Stimulated activated CD8-positive, alpha-beta memory T cell treated with anti-CD3 and anti-CD28 coated beads, Interleukin-12 subunit alpha, Interleukin-12 subunit beta, amount 100 ng/mL, for 1 hour (primary cell): ENCODE data around the gene SLC16A10.
"Not testable (repeated sequence)": the region's sequence is repeated elsewhere in the genome, so short reads cannot be mapped to it uniquely, and the experiment has no call there.

Experiments used
- DNase-seq: peaks from one replicate; pipeline ENCODE4 v3.0.0-alpha.2; 2020; ENCODE audit warnings: low read depth

Gene SLC16A10

DNA sequence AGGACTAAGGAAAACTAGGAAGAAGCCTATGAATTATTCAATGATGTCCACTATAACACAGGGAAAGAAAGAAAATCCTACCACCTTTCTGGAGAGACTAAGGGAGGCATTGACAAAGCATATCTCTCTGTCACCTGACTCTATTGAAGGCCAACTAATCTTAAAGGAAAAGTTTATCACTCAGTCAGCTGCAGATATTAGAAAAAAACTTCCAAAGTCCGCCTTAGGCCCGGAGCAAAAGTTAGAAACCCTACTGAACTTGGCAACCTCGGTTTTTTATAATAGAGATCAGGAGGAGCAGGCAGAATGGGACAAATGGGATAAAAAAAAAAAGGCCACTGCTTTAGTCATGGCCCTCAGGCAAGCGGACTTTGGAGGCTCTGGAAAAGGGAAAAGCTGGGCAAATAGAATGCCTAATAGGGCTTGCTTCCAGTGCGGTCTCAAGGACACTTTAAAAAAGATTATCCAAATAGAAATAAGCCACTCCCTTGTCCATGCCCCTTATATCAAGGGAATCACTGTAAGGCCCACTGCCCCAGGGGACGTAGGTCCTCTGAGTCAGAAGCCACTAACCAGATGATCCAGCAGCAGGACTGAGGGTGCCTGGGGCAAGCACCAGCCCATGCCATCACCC lies 47.0 kb downstream of the SLC16A10 start:
- DNase-seq = not testable (repeated sequence)

DNA sequence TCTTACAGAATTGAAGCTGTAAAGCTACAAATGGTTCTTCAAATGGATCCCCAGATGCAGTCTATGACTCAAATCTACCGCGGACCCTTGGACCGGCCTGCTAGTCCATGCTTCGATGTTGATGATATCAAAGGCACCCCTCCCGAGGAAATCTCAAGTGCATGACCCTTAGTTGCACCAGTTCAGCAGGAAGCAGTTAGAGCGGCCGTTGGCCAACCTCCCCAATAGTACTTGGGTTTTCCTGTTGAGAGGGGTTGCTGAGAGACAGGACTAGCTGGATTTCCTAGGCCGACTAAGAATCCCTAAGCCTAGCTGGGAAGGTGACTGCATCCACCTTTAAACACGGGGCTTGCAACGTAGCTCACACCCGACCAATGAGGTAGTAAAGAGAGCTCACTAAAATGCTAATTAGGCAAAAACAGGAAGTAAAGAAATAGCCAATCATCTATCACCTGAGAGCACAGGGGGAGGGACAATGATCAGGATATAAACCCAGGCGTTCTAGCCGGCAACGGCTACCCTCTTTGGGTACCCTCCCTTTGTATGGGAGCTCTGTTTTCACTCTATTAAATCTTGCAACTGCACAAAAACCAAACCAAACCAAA lies 50.3 kb downstream of the SLC16A10 start:
- DNase-seq = not testable (repeated sequence)

GRCh38 chr6:111147440-111147839 lies 60.1 kb downstream of the SLC16A10 start:
- DNase-seq = no peak

GRCh38 chr6:111148110-111148509 lies 60.8 kb downstream of the SLC16A10 start:
- DNase-seq = no peak

DNA sequence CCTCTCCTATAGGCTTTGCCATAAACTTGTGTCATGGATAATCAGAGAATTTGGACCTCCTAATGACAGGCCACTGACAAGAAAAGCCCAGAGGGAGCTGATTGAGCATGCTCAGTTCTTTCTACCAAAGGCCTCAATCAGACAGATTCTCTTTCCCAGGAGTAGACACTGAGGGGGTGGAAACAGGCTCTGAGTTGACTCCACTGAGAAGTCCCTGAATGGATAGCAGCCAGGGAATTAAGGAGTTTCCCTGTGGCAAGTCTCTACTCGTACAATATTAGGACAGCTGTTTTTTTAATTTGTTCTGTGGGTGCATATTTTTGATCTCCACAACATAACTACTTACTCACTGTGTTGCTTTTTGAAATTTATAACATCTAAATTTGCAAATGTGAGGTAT lies 63.3 kb downstream of the SLC16A10 start:
- DNase-seq = no peak

DNA sequence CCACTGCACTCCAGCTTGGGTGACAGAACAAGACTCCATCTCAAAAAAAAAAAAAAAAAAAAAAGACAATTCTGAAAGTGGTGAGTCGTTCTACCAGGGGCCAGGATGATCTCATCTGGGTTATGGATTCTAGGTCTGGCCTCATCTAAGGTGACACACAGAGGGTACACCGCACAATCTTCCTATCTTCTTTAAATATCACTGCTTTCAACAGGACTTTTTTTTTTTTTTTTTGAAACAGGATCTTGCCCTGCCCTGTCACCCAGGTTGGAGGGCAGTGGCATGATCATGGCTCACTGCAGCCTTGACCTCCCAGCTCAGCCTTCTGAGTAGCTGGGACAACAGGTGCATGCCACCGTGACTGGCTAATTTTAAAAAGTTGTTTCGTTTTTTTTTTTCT lies 67.7 kb downstream of the SLC16A10 start:
- no peak for DNase-seq

- no peak for DNase-seq
Observed at GRCh38 chr6:111157412-111157811, 70.1 kb downstream of the SLC16A10 start.

DNA sequence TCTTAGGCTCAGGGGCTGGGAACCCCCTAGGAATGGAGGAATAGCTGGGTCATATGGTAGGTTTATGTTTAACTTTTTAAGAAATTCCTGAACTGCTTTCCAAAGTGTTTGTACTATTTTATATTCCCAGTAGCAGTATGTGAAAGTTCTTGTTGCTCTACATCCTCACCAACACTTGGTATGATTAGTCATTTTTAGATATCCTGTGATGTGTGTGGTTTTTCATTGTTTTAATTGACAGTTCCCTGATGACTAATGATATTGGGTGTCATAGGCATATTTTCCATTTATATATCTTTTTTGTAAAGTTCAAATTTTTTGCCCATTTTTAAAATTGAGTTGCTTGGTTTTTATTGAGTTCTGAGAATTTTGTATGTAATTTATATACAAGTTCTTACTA lies 72.3 kb downstream of the SLC16A10 start:
- DNase-seq = no peak

DNA sequence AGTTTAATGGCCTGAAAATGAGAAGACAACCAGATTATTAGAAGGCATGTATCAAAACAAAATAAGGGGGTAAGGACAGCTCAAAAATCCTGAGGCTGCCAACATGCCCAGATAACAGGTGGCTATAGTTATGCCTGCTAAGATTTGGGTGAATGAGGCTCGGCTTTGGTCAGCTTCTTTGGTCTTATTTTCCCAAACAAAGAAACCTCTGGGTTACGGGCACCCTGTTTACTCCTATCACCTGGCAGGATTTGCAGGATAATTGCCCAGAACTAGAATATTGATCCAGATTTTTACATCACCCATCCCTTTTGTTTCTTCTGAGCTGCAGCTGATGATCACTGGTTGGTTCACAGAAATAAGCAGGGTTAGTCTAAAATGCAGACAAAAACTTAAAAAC lies 74.3 kb downstream of the SLC16A10 start:
- DNase-seq = no peak

DNA sequence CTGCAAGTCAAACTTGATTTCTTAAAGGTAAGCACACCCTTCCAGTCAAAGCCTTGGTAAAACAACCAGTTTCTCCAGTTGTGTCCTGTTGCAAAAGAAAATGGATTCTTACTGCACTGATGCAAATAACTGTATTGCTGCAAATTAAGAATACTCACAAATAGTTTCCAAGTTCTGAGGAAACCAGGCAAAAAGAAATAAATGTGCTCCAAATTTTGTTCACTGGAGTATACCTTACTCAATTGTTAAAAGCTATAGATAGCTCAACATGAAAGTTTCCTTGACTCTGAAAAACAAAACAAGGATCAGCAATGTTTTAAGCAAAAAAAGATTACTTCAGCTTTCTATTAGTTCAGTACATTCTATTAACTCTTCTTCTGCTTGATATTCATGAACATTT lies 75.2 kb downstream of the SLC16A10 start:
- no peak for DNase-seq

GRCh38 chr6:111171577-111172400 lies 84.5 kb downstream of the SLC16A10 start:
- no peak for DNase-seq

DNA sequence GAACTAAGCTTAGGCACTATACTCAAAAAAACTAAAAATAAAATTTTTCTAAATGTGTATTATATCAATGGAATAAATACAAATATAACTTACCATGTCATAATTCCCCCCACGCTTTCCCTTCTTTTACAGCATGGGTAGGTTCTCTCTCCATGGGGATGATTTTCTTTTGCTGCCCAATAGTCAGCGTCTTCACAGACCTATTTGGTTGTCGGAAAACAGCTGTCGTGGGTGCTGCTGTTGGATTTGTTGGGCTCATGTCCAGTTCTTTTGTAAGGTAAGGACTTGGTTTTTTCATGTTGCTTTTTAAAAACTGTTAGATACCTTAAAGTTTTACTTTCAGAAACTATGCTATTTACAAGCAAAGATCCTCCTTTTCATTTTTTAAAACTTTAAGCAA lies 85.3 kb downstream of the SLC16A10 start:
- no peak for DNase-seq

DNA sequence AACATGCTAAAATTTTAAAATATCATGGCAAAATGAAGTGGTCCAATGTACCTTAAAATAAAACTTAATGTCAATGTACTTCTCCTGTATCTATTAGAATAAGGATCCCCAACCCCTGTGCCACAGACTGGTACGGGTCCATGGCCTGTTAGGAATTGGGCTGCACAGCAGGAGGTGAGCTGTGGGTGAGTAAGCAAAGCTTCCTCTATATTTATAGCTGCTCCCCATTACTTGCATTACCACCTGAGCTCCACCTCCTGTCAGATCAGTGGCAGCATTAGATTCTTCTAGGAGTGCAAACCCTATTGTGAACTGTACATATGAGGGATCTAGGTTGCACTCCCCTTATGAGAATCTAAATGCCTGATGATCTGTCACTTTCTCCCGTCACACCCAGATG lies 86.0 kb downstream of the SLC16A10 start:
- DNase-seq = no peak

- DNase-seq = no peak
Observed at GRCh38 chr6:111173946-111174345, 86.6 kb downstream of the SLC16A10 start.

DNA sequence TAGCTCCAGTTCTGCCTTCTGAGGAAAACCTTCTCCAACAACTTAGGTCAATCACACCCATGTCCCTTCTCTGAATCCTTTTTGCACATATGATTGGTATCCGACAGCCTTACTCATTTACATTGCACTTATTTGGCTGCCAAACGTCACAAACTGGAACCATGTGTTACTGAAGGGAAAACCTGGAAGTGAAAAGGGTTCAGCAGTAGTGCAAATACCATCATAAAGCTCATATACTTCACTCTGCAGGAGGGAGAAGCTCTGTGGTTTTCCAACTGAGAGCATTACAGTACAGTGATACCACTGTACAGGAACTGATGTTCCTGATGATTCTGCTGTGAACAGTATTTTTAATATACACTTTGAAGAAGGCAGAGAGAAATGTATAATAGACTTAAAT lies 87.8 kb downstream of the SLC16A10 start:
- DNase-seq = no peak

- no peak for DNase-seq
Observed at GRCh38 chr6:111176038-111176759, 88.9 kb downstream of the SLC16A10 start.

DNA sequence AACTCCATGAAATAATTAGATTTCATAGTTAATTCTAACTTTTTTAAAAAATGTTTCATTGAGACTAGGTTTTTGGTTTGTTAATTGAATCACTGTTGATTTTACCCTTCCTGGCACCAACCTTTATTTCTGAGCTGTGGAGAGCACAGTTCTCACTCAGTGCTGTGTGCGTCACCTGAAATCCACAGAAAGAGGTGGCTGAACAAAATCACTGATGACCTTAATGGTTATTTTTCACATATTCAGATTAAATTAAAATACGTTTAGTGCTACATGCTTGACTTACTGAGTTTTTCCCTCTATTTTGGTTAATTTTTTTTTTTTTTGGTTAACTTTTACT lies 89.4 kb downstream of the SLC16A10 start:
- DNase-seq = no peak

- no peak for DNase-seq
Observed at GRCh38 chr6:111177131-111177530, 89.8 kb downstream of the SLC16A10 start.

- DNase-seq = no peak
Observed at GRCh38 chr6:111183702-111184517, 96.6 kb downstream of the SLC16A10 start.

DNA sequence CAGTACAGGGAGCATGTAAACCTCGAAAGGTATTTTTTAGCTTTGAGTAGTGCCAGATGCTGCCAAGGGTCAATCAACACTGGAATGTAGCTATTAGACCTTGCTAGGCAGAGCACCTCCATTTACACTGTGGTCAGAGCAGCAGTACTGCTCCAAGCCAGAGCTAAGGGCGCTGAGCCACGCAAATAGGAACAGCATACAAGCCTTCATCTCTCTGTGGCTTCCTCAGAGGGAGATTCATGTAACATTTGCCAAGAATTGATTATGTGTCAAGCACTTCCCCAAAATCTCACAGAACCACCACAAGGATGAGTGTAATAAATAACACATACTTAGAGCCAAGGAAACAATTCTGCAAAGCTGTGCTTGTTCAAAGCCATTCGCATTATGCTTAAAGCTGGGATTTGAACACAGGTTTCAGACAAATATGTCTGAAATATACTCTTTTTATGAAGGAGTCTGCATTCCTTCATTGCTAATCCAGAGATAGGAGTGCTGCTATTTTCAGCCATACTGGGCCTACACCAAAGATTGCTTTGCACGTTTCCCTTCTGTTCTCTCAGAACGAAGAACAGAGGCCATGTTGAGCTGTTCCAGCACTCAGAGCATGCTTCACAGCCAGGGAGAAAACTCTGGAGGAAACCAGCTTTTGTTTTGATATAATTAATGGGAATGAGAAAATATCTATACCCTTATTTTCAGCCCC lies 97.7 kb downstream of the SLC16A10 start:
- no peak for DNase-seq

DNA sequence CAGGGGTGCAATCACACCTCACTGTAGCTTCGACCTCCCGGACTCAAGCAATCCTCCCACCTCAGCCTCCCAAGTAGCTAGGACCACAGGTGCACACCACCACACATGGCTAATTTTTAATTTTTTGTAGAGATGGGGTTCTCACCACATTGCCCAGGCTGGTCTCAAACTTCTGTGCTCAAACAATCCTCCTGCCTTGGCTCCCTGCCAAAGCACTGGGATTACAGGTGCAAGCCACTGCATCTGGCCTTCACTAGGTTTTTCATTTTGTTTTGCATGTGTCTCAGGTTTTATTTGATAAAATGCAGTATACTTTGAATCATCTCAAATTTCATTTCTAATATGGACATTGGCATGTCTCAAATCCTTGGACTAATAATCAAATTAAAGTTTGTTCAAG lies 98.7 kb downstream of the SLC16A10 start:
- DNase-seq = no peak
